Measurements from ENCODE around the gene DDAH1. TPM values are rescaled to one million over a fixed set of nuclear protein-coding genes. Genes with fewer than 3 reads are reported as not detected.
"Not testable (repeated sequence)": the region's sequence is repeated elsewhere in the genome, so short reads cannot be mapped to it uniquely, and the experiment has no call there.

The DDAH1 gene
- total and polyA plus RNA-seq, 9 donors: 3.3 to 32.3 (median 11.7) TPM

DNA sequence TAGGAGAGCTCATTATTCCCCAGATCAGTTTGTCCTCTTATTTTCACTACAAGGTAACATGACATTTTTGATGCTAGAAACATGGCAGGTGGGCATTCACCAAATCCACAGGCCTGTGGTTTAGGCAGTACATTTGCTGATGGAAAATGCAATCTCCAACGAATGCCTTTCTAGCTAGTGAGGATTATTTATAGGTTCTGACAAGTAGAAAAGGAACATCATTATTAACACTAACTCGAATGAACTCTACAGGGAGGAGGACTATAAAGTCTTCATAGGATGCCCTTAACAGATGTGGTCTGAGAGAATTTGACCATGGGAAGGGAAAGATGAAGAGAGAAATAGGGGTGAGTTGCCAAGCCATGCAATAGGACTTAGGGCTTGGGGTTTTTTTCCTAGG lies 117.1 kb downstream of the DDAH1 start:
- Histone ChIP-seq H3K4me3 (no peak overlapping the region), H3K36me3 (no peaks in the 10 kb centered on the region), H3K27me3 (no peaks in the 10 kb centered on the region), H3K4me1 (ENCODE audit: insufficient read depth) (peaks cover 2% of the 10 kb centered on the region), H3K27ac (no peak overlapping the region), H3K9me3 (no peaks in the 10 kb centered on the region)
- WGBS, 3 donors: 57 to 85% (median 69%) methylated on average over 2 of the region's 2 CpGs
- no peak for TF ChIP-seq EP300 (IDR thresholded peaks at IDR 0.05)
- intact Hi-C loops (cut with DNase I): no loop called here
- DNase-seq: no peak

DNA sequence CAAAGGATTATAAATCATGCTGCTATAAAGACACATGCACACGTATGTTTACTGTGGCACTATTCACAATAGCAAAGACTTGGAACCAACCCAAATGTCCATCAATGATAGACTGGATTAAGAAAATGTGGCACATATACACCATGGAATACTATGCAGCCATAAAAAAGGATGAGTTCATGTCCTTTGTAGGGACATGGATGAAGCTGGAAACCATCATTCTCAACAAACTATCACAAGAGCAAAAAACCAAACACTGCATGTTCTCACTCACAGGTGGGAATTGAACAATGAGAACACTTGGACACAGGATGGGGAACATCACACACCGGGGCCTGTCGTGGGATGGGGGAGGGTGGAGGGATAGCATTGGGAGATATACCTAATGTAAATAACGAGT lies 117.7 kb downstream of the DDAH1 start:
- H3K27ac ChIP-seq; H3K36me3 ChIP-seq; H3K9me3 ChIP-seq; H3K4me1 ChIP-seq (ENCODE audit: insufficient read depth); H3K4me3 ChIP-seq; DNase-seq; H3K27me3 ChIP-seq; intact Hi-C loops (cut with DNase I): not testable (repeated sequence)
- 94 to 97% (median 96%) methylated on average over 4 of the region's 4 CpGs for WGBS, 3 donors

DNA sequence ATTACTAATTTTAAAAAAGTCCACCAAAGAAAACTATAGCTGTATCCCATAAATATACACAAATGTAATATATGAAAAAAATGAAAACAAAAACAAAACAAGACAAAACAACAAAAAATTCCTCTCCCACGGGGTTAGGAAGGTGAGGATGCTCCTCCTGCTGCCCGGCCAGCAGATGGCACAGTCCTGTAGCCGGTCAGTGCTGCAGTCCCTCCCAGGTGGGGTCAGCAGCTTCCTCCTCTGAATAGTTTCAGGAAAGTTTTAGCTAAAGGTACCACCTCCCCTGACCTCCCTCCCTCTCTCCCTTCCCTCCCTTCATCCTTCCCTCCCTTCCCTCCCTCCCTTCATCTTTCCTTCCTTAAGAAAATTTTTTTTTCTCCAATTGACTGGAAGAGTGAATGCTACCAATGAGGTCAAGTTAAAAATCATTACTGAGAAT lies 120.7 kb downstream of the DDAH1 start:
- Histone ChIP-seq H3K36me3 (no peaks in the 10 kb centered on the region), H3K4me1 (ENCODE audit: insufficient read depth) (peaks cover 3% of the 10 kb centered on the region), H3K27me3 (no peaks in the 10 kb centered on the region), H3K9me3 (no peaks in the 10 kb centered on the region), H3K27ac (no peak overlapping the region), H3K4me3 (no peak overlapping the region)
- TF ChIP-seq POLR2A (IDR thresholded peaks at IDR 0.05) (no peak), EP300 (IDR thresholded peaks at IDR 0.05) (no peak)
- TF ChIP-seq, protein P1, sequence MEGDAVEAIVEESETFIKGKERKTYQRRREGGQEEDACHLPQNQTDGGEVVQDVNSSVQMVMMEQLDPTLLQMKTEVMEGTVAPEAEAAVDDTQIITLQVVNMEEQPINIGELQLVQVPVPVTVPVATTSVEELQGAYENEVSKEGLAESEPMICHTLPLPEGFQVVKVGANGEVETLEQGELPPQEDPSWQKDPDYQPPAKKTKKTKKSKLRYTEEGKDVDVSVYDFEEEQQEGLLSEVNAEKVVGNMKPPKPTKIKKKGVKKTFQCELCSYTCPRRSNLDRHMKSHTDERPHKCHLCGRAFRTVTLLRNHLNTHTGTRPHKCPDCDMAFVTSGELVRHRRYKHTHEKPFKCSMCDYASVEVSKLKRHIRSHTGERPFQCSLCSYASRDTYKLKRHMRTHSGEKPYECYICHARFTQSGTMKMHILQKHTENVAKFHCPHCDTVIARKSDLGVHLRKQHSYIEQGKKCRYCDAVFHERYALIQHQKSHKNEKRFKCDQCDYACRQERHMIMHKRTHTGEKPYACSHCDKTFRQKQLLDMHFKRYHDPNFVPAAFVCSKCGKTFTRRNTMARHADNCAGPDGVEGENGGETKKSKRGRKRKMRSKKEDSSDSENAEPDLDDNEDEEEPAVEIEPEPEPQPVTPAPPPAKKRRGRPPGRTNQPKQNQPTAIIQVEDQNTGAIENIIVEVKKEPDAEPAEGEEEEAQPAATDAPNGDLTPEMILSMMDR (IDR thresholded peaks at IDR 0.05): no peak
- WGBS, 3 donors: 10 to 30% (median 19%) methylated on average over 3 of the region's 3 CpGs
- no peak for DNase-seq
- intact Hi-C loops (cut with DNase I): no loop called here

DNA sequence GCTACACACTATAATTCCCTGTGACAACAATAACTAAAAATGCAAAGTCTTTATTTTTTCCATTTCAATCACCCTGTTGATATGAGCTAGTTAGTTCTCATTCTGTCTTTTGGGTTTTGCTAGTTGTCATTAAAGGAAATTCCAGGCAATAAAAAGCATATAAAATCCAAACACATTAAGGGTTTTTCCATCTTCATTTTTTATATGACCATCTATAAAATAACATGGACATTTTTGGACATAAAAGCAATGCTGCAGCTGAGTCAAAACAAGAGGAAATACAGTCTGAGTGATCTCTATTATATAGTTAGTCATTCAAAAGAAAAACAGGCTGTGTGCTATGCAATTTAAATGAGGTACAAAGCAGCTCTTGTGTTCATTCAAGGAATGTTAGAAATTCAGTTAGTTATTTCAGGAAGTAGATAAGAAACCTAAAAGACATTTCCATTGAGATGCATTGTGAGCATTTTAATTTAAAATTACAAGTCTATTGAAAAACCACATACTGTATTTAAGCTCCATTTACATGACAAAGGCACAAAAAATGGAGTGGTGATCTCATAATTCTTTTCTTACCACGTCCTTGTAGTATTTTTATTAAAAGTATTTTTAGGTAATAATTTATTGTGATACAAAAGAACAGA lies 121.2 kb downstream of the DDAH1 start:
- H3K36me3 ChIP-seq: no peaks in the 10 kb centered on the region
- no peak for DNase-seq
- H3K4me1 ChIP-seq (ENCODE audit: insufficient read depth): peaks cover 3% of the 10 kb centered on the region
- no peaks in the 10 kb centered on the region for H3K27me3 ChIP-seq
- H3K9me3 ChIP-seq: no peaks in the 10 kb centered on the region
- WGBS, 3 donors: 7 to 9% (median 9%) methylated on average over 1 of the region's 1 CpG
- H3K27ac ChIP-seq: no peak overlapping the region
- no peak overlapping the region for H3K4me3 ChIP-seq
- intact Hi-C loops (cut with DNase I): no loop called here
- TF ChIP-seq, protein P1 (IDR thresholded peaks at IDR 0.05): no peak
- TF ChIP-seq POLR2A (IDR thresholded peaks at IDR 0.05) (no peak), EP300 (IDR thresholded peaks at IDR 0.05) (no peak)

DNA sequence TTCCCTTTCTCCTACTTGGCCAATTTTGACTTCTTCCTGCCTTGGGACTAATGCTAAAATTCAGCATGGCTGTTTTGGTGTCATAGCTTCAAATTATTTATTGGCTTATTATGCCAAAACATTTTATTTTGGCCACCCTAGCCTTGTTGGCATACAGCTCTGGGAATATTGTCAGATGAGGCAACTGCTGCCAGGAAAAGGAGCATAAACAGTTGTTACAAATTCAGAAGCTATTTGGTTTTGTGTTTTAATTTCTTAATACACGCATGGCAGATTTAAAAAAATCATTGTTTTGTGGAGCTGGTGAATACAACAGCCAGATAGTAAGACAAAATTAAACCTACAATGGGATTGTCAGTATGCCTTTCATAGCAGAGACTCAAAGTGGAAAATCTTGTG lies 121.7 kb downstream of the DDAH1 start:
- TF ChIP-seq EP300 (IDR thresholded peaks at IDR 0.05): no peak
- TF ChIP-seq, protein P1 (IDR thresholded peaks at IDR 0.05): no peak
- no peaks in the 10 kb centered on the region for H3K27me3 ChIP-seq
- H3K4me1 ChIP-seq (ENCODE audit: insufficient read depth): peaks cover 3% of the 10 kb centered on the region
- DNase-seq: no peak
- no peaks in the 10 kb centered on the region for H3K36me3 ChIP-seq
- H3K9me3 ChIP-seq: no peaks in the 10 kb centered on the region
- intact Hi-C loops (cut with DNase I): no loop called here
- WGBS, 3 donors: 7 to 13% (median 10%) methylated on average over 1 of the region's 1 CpG
- no peak overlapping the region for H3K27ac ChIP-seq
- no peak overlapping the region for H3K4me3 ChIP-seq

Data from ovary (tissue), 9 donors.